GM18951 (cell line): ENCODE results near the gene IQCE.

Source experiments
- POLR2A ChIP-seq: IDR thresholded peaks from 4 replicates; pipeline ENCODE4 v1.6.1; 2011; ENCODE audit warnings: mild to moderate bottlenecking; ENCODE audit not compliant: insufficient read length, insufficient read depth; ENCODE audit errors: extremely low read depth
- in situ Hi-C: fragments of 300-500 bp; cut with MboI; formaldehyde crosslinking; loops from one replicate; pipeline ENCODE4 v1.12.0; 2022; ENCODE audit warnings: low sequenced_read_pairs, mixed read lengths, inconsistent platforms; ENCODE audit not compliant: unreplicated experiment

Gene IQCE

DNA sequence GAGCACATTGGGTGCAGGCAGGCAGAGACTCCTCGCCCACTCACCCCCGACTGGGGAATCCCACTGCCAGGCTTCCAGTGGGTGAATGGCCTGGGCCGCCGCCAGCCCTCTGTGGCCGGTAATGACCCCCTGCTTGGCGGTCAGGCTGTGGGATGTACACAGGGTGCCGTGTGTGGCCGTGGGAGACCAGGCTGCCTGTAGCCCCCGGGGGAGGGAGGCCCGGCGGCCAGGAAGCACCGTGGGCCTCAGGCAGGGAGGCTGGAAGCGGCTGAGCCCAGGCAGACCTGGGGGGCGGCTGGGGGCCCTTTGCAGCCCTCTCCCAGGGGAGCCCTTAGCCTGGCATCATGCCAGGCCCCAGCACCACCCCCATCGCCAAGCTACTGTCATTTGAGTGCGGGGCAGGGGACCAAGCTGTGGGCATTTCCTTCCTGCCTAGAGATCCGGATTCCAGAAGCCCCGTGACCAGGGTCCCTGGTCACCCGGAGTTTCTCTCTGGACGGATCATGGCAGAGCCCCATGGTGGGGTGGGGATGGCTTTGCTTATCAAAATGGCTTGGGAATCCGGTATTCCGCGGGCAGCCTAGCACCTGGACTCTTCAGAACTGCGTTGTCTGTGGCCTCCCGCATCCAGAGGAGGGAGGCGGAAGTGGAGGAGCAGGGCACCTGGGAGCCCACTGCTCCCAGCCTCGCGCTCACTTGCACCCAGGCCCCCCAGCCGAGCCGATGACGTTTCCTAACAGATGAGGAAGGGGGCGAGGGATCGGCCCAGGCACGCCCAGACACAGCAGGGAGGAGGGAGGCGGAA is 74.2 kb downstream of the IQCE start:
- peak; percentile 22 for TF ChIP-seq POLR2A
- in situ Hi-C loops = no loop called here

DNA sequence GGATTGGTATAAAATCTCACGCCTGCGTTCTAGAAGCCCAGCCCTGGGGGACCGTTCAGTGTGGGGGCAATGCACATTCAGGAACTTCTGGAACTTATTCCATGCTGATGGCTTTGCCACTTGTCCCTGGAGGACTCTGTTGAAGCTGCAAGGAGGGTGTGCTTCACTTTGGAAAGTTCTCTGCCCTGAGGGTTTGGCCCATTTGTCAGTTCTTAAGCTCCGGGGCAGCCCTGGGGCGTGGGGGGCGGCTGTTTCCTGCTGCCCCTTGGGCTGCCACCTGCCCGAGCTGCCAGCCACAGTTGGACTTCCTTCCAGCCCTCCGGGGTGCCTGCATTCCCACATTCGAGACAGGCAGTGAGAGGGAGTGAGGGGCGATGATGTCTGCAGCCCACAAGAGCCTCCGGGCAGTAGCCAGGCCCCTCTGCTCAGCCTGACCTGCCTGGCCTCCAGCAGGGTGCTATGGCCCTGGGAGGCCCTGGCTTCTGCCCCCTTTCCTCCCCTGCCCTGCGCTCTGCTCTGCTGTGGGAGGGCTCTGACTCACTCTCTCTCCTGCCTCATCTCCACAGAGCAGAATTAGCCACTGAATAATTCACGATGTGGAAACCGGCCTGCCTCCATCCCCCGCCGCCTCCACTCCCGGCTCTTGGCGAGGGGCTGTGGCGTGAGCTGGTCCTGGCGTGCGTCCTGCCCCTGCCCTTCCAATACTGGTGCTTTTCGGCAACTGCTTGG is 74.9 kb downstream of the IQCE start:
- no peak for TF ChIP-seq POLR2A
- in situ Hi-C loops = no loop called here

DNA sequence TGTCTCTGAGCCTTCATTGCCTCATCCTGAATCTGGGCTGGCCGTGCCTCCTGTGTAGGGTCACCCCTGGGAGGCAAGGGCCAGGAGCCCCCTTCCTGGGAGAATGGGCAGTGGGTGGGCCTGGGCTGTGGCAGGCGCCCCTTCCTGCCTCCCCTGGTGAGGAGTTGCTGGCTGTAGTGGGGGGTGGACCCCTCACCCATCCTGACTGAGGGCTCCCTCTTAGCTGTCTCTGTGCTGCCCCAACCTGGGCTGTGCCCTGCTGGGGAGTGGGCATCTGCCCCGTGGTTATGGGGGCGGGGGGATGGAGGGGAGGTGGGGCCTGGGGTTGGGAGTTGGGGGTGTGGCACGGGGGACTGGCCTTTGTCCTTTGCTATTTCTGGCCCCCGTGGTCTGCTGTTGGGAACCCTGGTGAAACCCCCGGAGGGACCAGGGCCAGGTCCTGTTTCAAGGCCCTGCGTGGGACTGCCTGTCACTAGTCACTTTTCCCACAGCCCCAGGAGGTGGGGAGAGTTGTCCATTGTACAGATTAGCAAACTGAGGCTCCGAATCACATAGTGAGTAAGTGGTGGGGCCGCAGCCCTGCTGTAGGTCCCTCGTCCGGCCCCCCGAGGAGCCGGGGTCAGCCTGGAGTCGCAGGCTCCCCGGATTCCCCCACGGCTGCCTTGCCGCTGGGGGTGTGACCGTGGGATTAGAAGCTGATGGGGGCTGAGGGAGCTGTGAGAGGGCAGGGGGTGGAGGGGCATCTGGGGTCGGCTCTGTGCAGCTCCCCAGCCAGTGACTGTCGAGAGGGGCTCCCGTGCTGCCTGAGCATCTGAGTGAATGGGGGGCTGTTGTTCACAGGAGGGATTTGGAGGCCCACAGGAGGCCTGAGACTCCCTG is 75.7 kb downstream of the IQCE start:
- in situ Hi-C loops = no loop called here
- TF ChIP-seq POLR2A = no peak

DNA sequence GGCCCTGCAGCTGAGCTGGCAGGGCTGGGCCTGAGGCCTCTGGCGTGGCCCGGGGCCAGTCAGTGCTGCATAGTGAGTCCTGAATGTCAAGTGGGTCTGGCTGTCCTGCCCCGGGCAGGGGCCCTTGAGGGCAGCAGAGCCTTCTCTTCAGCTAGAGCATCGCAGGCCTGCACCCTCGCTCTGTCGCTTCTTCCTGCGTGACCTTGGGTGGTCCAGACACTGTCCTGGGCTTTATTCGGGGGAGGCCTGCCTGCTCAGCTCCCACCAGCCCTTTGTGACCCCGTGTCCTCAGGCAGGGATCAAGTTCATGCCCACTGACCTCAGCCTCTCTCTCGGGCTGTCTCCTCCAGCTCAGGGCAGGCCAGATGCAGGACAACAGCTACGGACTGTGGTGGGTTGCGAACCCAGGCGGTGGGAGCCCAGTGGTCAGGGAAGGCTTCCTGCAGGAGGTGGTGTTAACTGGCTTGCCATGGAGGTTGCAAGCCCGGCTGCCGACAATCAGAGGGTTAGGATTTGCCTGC is 76.4 kb downstream of the IQCE start:
- TF ChIP-seq POLR2A = no peak
- in situ Hi-C loops = no loop called here

DNA sequence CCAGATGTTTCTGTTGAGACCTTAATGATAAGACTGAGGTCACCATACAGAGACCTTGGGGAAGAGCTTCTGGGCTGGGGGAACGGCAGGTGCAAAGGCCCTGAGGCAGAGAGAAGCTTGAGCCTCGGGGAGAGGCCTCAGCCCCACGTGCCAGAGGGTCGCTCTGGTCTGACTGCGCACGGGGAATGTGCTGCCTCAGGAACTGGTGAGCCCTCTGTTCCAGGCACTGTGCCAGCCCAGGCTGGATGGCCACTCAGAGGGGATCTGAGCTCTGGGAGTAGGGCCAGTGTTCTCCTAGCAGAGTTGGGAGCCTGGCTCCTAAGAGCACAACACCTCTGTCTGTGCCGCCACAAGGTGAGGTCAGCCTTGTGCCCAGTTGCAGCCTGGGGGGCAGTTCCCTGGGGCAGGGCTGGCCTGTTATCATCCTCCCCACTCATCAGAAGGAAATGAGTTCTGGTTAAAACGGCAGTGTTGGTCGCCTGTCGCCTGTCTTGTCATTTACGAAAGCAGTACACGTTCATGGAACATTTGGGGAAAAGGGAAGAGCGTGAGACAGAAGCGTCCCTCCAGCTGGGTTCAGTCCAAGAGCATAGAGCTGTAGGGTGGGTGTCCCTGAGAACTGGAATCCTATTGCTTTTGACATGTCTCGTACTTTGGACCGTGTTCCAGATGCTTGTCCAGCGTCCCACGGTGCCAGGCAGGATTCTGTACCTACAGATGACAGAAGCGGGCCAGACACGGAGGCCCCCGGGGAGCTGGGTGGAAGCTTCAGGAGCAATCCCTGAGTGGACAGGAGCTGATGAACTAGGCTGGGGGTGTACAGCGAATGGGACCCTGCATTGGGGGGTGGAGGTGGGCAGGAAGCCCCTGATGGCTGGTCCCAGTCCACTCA is 77.3 kb downstream of the IQCE start:
- in situ Hi-C loops = no loop called here
- no peak for TF ChIP-seq POLR2A

DNA sequence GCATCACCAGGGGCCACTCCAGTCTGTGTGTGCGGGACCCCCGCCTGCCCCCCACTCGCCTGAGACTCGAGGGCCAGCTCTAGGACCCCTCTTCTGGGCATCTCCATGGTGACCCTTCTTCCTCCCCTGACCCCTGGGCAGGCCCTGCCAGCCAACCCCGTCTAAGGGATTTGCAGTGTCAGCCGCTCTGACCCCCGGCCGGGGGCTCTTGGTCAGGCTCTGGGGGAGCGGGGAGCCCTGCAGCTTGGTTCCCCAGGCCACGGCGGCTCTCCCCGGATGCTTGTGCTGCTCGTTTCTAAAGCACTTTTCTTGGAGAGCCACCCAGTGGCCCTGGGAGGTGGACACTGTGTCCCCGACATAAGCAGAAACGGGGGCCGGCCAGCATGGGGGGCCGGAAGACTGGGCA is 78.3 kb downstream of the IQCE start:
- TF ChIP-seq POLR2A = no peak
- in situ Hi-C loops = no loop called here

GRCh38 chr7:2637505-2638223 is 78.9 kb downstream of the IQCE start:
- in situ Hi-C loops = no loop called here
- no peak for TF ChIP-seq POLR2A

GRCh38 chr7:2638224-2638991 is 79.6 kb downstream of the IQCE start:
- in situ Hi-C loops = no loop called here
- no peak for TF ChIP-seq POLR2A

DNA sequence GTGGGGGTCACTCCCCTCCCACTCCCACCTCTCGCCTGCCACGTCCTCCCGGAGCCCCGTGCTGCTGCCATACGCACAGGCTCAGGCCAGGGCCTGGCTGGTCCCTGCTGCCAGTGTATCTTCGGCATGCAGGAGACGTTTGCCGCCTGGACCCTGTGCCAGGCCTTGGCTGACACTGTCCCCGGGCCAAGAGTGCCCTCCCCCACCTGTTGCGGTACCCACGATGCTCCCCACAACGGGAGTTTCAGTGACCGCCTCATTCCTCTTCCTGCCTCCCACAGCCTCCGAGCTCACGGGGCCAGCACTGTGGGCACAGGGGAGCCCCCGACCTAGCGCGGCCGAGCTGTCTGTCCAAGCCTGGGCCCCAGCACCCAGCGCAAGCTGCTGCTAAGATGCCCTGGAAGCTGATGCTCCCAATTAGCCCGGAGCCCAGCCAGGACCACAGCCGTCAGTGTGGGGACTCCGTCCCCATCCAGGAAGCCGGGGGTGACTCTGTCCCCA is 80.5 kb downstream of the IQCE start:
- in situ Hi-C loops = no loop called here

GRCh38 chr7:2639695-2640481 is 81.1 kb downstream of the IQCE start:
- in situ Hi-C loops = no loop called here
- TF ChIP-seq POLR2A = no peak

More for the DNA sequence above, 80.5 kb downstream of the IQCE start:
- no peak for TF ChIP-seq POLR2A

DNA sequence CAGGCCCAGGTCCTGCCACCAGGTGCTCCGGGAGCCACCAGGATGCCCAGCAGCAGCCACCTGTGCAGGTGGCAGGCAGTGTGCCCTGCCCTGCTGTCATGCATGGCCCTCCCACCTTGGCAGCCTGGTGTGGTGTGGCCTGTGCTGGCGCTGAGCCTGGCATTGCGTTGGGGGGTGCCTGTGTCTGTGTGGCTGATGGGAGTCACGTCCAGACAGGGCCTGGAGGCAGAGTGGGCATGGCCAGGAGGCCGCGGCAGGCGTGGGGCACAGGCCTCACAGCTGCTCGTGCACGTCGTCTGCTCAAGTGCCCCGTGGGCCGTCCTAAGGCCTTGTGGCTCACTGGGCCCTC is 81.7 kb downstream of the IQCE start:
- in situ Hi-C loops = no loop called here
- TF ChIP-seq POLR2A = no peak
